COLO668 (cell line): Measurements from ENCODE around the gene PPP3CA.
"Not testable (repeated sequence)": the region's sequence is repeated elsewhere in the genome, so short reads cannot be mapped to it uniquely, and the experiment has no call there.

Experiments used
- DNase-seq: peaks from one replicate; lab custom pipeline; 2025; ENCODE audit not compliant: unreplicated experiment; lab: John Stamatoyannopoulos, UW

The PPP3CA gene

DNA sequence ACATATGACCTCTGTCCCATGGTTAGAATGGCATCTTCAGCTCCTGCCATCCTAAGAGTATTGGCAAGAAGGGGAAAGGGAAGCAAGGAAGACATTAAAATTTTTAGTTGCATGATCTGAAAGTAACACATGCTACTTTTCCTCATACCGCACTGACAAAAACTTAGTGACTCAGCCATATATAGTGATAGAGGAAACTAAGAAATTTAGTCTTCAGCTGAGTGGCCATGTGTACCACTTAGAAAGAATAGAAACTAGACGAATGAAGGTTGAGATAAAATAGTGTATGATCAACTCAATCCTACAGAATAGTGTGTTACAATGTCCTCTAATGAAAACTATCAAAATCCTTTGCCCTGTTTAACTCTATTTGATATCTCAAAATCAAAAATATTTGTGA, 164.1 kb downstream of the PPP3CA start:
- DNase-seq: no peak

DNA sequence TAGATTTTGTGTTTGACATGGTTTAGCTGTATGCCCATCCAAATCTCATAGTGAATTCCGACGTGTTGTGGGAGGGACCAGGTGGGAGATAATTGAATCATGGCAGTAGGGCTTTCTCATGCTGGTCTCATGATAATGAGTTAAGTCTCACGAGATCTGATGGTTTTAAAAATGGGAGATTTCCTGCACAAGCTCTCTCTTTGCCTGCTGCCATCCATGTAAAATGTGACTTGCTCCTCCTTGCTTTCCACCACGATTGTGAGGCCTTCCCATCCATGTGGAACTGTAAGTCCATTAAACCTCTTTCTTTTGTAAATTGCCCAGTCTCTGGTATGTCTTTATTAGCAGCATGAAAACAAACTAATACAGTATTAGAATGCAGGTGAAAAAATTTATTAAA, 164.6 kb downstream of the PPP3CA start:
- not testable (repeated sequence) for DNase-seq

DNA sequence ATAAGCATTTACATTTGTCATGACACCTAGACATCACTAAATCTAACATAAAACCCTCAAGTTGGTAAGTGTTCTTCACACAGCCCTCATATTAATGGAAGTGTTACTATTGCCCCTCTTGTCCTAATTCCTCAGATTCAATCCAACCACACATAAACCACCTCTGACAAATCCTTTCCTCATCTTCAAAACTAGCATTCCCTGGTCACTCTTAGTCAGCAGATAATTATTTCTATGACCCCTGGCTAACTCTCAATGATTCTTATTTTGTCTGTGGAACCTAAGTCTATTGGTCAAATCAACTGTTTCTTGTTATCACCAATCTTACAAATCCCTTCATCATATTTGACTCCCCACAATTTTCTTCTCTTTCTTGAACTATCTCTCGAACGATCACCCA, 168.6 kb downstream of the PPP3CA start:
- no peak for DNase-seq

DNA sequence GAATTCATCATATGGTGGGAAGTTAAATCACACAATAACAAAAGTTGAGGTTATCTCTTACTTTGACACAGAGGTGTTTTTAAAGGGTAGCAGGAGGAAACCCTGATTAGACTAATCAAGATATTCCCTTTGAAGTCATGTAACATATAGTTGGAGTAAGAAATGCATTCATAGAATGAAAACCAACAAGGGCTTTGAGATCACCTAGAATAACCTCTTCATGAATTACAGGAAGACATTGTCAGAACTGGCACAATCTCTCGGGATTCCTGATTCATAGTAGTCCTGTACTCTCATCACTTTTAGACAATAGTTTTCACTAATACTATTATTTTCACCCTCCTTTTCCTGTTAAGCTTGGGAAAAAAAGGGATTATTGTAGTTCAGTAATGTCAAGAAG, 170.2 kb downstream of the PPP3CA start:
- no peak for DNase-seq

- no peak for DNase-seq
Observed at GRCh38 chr4:101175896-101176676, 171.2 kb downstream of the PPP3CA start.

DNA sequence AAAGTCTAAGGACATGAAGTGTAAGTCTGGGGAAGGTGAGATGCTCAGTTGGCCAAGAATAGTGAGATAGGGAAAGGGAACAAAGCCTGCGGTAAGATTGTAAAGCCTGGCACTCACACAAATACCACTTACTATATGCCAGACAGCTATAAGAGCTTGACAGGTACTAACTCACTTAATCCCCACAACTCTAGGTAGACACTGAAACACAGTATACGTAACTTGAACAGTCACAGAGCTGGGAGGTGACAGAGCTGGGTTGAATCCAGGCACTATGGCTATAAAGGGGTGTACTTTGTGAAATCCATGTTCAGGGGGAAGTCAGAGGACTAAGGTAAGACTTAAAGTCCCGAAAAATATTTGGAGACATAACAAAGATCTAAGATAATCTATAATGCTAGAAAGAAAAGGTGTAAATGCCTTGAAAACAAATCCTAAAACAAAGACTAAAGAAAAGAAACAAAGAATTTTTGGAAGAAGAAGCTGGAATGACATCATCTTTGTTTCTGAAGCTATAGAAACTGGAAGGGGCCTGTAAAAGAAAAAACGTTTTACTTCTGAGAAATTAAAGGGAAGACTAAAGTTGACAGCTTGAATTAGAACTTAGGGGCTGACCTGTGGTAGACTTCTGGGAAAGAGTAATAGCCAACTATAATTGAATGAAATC, 172.5 kb downstream of the PPP3CA start:
- DNase-seq: no peak

- no peak for DNase-seq
Observed at GRCh38 chr4:101172369-101172768, 175.0 kb downstream of the PPP3CA start.

DNA sequence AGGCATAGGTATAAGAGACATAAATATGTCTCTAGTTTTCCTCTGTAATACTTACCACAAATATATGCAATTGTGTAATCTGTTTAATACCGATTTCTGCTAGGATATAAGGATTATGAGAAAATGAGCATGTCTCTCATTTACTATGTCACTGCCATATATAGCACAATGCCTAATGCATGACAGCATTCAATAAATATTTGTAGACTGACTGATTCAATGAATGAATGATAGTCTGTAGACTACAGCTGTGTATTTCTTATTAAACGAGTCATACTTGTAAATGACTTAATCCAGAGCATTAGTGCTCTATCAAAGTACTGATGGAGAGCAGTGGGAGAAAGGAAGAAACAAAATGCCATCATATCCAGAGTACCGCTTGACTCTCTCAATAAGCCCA, 175.6 kb downstream of the PPP3CA start:
- DNase-seq: no peak

DNA sequence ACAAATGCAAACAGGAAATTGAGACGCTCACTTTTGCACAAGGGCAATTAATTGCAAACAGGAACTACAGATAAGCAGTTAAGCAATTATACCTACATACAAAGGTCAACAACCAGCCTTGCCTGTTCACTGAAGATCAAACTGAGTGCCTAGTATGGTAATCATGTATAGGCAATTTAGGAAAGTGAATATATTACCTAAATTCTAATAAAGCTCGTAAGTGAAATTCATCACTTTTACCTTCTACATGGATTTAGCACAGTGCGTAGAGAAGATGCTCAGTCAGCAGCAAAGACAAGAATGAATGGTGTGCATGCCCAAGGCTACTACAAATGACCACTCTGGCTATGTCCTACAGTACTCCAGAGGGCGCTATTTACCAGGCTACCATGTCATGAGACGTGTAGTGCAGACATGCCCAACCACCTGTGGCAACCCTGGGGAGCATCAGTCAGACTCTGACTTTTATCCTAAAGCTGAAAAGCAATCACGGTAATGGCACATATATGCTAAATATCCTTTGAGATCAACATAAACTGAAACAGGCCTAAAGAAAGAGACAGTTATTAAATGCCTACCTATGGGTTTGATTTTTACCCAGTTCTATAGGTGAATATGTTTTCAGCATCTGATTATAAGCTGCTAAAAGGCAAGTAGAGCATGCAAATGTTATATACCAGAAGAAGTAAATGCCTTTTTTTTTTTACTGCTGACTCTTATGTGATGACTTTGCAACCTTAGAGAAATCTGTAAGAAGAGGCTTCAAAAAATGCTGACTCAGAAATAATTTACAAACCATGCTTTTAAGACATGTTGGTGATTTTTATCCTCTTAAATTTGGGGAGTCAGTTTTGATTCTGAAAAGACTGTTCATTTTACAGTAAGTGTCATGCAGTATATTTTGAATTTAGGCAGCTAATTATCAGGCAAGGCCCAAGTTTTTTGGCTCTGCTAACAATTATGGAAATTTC, 178.0 kb downstream of the PPP3CA start:
- DNase-seq: peak; percentile 67

- no peak for DNase-seq
Observed at GRCh38 chr4:101163936-101164335, 183.4 kb downstream of the PPP3CA start.

- DNase-seq: no peak
Observed at GRCh38 chr4:101162990-101163380, 184.3 kb downstream of the PPP3CA start.

DNA sequence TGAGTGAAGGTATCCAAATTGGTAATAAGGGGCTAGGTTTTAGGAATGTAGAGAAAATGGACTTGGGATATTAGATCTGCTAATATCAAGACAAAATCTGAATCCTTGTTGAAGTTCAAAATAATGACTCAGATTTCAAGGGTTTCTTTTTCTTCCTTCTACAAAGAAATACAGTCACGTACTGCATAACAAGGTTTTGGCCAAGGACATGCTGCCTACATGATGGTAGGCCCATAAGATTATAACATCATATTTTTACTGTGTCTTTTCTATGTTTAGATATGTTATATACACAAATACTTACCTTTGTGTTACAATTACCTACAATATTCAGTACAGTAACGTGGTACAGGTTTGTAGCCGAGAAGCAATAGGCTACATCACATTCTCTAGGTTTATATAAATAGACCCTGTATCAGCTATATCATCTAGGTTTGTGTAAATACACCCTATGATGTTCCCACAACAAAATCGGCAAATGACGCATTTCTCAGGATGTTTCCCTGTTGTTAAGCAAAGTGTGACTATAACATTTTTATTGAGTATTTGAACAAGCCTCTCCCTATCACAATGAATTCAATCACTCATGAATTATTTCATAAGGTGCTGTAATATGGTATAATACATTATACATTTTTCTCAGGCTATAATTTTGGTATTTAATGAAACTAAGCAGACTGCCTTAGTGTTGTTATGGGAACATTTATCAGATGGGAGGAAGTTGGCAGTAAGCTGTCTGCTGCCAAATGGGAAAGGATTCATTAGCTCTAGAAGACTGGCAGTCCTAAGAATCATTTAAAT, 186.3 kb downstream of the PPP3CA start:
- DNase-seq: no peak

- no peak for DNase-seq
Observed at GRCh38 chr4:101158507-101158906, 188.8 kb downstream of the PPP3CA start.

DNA sequence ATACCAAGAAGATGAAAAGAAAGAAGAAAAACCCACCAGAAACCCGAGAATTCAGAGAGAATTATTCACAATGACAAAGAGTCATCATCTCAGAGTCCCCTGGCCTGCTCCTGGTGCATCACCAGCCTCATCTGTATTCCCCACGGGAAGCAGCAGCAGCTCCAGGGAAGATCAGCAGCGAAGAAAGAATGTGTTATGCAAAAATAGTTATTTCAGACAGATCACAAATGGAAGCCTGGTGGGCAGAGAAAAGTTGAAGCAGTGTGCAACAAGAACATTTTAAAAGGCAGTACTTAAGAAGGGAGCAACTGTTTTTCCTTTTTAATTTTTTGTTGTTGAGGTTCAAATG, 189.2 kb downstream of the PPP3CA start:
- no peak for DNase-seq

GRCh38 chr4:101157415-101158133, 189.8 kb downstream of the PPP3CA start:
- no peak for DNase-seq

DNA sequence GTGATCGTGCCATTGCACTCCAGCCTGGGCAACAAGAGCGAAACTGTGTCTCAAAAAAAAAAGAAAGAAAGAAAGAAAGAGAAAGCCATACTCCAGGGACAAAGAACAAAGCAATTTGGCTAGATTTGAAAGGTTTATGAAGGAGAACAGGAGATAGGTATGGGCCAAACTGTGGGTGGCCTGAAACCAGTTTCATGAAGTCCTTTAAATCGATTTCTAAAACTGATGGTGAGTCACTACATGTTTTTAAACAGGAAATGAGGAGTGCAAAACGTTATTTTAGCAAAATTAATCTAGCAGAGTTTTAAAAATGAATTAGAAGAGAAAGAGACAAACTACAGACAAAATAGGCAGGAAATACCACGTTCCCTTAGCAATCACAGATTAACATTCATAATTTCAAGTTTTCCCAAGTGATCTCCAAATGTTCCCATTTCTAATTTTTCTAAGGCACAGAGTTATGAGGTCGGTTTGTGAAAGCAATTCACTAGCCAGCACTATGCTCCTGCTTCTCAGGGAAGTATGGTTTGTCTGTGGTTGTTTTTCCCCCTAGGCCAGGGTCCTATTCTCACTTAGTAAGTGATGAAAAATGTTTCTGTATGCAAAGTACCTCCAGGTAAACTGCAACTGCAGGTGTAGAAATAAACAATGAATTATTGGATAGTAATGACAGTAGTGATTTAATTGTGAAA, 190.6 kb downstream of the PPP3CA start:
- no peak for DNase-seq

DNA sequence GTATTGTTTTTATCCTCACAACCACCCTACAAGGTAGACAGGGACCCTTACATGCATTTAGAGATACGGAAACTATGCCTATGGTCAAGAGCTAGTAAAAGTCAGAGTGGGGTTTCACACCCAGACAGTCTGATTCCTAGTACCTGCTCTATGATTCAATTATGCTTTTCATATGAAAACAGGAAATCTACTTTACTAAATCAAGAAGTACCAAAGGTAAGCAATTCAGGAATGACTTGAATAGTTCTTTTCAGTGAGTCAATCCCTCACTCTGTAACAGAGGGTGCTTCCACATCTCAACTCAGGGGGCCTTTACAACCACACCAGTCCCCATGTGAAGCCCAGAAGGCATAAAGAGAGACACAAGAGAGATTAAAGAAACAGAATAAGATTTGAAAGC, 191.4 kb downstream of the PPP3CA start:
- DNase-seq: no peak

DNA sequence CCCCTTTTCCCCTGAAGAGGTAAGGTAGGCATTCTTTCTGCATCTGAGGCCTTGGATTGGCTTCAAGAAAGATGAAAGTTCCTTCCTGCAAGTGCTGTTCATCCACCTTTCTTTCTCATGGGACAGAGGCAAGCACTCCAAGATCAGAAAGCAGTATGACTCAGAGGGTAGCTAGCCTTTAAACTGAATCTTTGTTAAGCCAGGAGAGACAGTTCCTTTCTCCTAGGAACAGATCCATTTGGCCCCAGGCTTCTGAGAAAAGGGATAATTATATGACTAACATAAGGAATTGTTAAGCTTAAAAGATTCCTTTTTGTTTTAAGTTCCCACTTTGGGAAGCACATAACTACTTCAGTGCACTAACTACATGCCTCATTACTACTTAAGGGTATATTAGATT, 192.0 kb downstream of the PPP3CA start:
- DNase-seq: no peak

DNA sequence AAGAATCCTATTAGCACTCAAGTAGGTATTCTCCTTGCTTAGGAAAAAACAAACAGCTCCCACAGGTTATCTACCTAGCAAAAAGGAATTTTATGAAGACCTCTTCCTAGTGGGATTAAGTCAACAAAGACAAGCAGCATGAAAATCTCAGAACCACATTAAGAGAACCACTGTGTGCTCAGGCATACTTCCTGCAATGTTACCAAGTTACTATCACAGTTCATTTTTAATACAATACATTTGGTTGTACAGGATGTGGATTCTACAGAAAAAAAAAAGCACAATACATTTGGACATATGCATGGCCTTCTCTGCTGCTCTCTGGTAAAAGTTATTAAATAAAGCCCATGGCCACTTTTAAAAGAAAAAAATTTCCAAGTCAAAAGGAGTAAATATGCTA, 193.7 kb downstream of the PPP3CA start:
- no peak for DNase-seq

DNA sequence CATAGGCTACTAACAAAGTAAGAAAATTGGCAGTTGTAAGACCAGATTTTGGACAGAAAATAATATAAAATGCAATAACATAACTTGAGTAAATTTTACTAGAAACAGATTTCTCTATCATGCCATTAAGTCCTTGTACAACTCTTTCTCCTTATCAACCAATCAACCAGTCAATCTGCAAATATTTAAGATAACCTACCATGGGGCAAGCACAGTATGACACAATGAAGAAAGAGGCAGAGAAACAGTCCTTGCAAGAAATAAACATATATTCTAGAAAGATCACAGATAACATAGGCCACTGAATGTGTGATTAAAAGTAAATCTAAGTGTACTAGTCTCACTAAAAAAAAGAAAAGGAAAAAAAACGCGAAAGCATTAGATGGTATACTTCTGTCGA, 194.8 kb downstream of the PPP3CA start:
- no peak for DNase-seq
